ENCODE data around the gene FABP6.

Gene FABP6

DNA sequence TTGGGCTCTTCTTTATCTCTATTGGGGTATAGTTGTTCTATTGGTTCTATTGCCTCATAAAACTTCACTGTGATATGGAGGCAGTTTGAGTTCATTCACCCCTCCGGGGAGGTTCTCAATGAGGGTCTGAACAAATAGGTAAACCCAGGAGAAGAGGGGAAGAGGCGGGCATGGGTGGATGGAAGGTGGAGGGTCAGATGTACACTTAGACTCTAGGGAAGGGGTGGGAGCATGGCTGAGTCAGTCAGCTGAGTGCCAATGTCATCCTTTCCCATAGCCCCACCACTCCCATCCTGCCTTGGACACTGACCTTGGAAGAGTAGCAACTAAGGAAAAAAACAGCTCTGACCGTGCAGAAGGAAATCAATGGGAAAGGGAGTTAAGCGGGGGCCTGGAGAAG, 9.9 kb upstream of the FABP6 start:
- H2AFZ ChIP-seq (ENCODE audit: insufficient read depth, low read length, poor library complexity): no peak overlapping the region
- H3K27me3 ChIP-seq (ENCODE audit: insufficient read depth, low read length): no peaks in the 10 kb centered on the region
- no peaks in the 10 kb centered on the region for H3K9me3 ChIP-seq (ENCODE audit: insufficient read depth, low read depth, low read length)
- H3K9ac ChIP-seq (ENCODE audit: low read length): no peak overlapping the region
- no peak overlapping the region for H3K4me2 ChIP-seq (ENCODE audit: low read length)
- no peak overlapping the region for H3K27ac ChIP-seq (ENCODE audit: low read depth, low read length)
- no peak overlapping the region for H3K4ac ChIP-seq (ENCODE audit: low read depth, low read length)
- H4K8ac ChIP-seq (ENCODE audit: low read depth, low read length): no peak overlapping the region
- H3K79me1 ChIP-seq (ENCODE audit: low read length): no peaks in the 10 kb centered on the region
- H4K91ac ChIP-seq (ENCODE audit: low read depth, low read length): no peak overlapping the region
- WGBS (ENCODE audit: extremely low coverage, insufficient coverage, insufficient read length): no CpG with 5 or more reads among the region's 4 CpGs
- no peaks in the 10 kb centered on the region for H3K79me2 ChIP-seq (ENCODE audit: control insufficient read depth, insufficient read depth, low read length, poor library complexity)
- H3K14ac ChIP-seq (ENCODE audit: low read length): no peak overlapping the region
- no peak overlapping the region for H2AK5ac ChIP-seq (ENCODE audit: low read length)
- H3K4me3 ChIP-seq (ENCODE audit: low read depth, low read length): no peak overlapping the region
- H2BK120ac ChIP-seq (ENCODE audit: insufficient read depth, low read length, poor library complexity): no peak overlapping the region
- H2BK5ac ChIP-seq (ENCODE audit: low read depth, low read length, poor library complexity): no peak overlapping the region
- no peak overlapping the region for H3K23ac ChIP-seq (ENCODE audit: low read length)
- H4K12ac ChIP-seq (ENCODE audit: low read depth, low read length): no peak overlapping the region
- H3K4me1 ChIP-seq (ENCODE audit: control insufficient read depth in 1 of 2, insufficient read depth in 2 of 2, low read length in 2 of 2): no peaks in the 10 kb centered on the region
- DNase-seq: no peak
- no peak overlapping the region for H3K18ac ChIP-seq (ENCODE audit: low read length)
- H3K36me3 ChIP-seq (ENCODE audit: control insufficient read depth in 1 of 2, insufficient read depth in 2 of 2, low read length in 2 of 2): no peaks in the 10 kb centered on the region
- H2BK12ac ChIP-seq (ENCODE audit: low read length): no peak overlapping the region

DNA sequence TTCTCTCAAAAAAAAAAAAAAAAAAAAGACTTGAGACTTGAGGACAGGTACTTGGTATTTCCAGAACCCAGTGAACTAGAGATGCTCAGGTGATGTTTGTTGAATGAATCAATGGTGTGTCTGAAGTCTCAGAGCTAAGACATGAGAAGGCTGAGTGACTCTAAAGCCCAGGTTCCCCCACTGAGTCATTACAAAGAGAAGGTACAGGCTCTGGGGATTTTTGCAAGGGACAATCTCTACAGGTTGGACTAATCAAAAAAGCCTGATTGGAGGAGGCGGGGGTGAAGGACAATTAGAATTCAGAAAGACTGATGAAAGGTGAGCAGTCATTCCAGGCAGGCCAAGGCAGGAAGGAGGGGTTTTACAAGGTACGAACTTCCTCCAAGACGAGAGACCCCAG, 8.2 kb upstream of the FABP6 start:
- H3K23ac ChIP-seq (ENCODE audit: low read length): no peak overlapping the region
- no peak overlapping the region for H3K9ac ChIP-seq (ENCODE audit: low read length)
- H3K4me1 ChIP-seq (ENCODE audit: control insufficient read depth in 1 of 2, insufficient read depth in 2 of 2, low read length in 2 of 2): no peaks in the 10 kb centered on the region
- no peak overlapping the region for H4K91ac ChIP-seq (ENCODE audit: low read depth, low read length)
- no peaks in the 10 kb centered on the region for H3K27me3 ChIP-seq (ENCODE audit: insufficient read depth, low read length)
- H3K18ac ChIP-seq (ENCODE audit: low read length): no peak overlapping the region
- H3K14ac ChIP-seq (ENCODE audit: low read length): no peak overlapping the region
- H3K36me3 ChIP-seq (ENCODE audit: control insufficient read depth in 1 of 2, insufficient read depth in 2 of 2, low read length in 2 of 2): no peaks in the 10 kb centered on the region
- H2AK5ac ChIP-seq (ENCODE audit: low read length): no peak overlapping the region
- no peak overlapping the region for H2AFZ ChIP-seq (ENCODE audit: insufficient read depth, low read length, poor library complexity)
- H3K4me2 ChIP-seq (ENCODE audit: low read length): no peak overlapping the region
- no peaks in the 10 kb centered on the region for H3K79me2 ChIP-seq (ENCODE audit: control insufficient read depth, insufficient read depth, low read length, poor library complexity)
- H3K9me3 ChIP-seq (ENCODE audit: insufficient read depth, low read depth, low read length): no peaks in the 10 kb centered on the region
- no peak for DNase-seq
- no peak overlapping the region for H4K8ac ChIP-seq (ENCODE audit: low read depth, low read length)
- H2BK120ac ChIP-seq (ENCODE audit: insufficient read depth, low read length, poor library complexity): no peak overlapping the region
- no CpG with 5 or more reads among the region's 3 CpGs for WGBS (ENCODE audit: extremely low coverage, insufficient coverage, insufficient read length)
- H3K27ac ChIP-seq (ENCODE audit: low read depth, low read length): no peak overlapping the region
- no peak overlapping the region for H3K4ac ChIP-seq (ENCODE audit: low read depth, low read length)
- H2BK5ac ChIP-seq (ENCODE audit: low read depth, low read length, poor library complexity): no peak overlapping the region
- H4K12ac ChIP-seq (ENCODE audit: low read depth, low read length): no peak overlapping the region
- H2BK12ac ChIP-seq (ENCODE audit: low read length): no peak overlapping the region
- H3K4me3 ChIP-seq (ENCODE audit: low read depth, low read length): no peak overlapping the region
- H3K79me1 ChIP-seq (ENCODE audit: low read length): no peaks in the 10 kb centered on the region

DNA sequence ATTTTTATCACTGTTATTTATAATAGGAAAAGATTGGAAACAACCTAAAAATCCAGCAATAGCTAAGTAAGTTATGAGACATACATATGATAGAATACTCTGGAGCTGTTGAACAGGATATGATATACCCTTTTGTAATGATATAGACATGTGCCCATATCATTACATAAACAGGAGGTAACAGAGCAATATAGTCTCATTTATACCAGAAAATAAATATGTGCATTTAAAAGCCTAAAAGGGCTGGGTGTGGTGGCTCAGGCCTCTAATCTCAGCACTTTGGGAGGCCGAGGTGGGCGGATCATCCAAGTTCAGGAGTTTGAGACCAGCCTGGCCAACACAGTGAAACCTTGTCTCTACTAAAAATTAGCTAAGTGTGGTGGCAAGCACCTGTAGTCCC, 2.3 kb upstream of the FABP6 start:
- H4K8ac ChIP-seq (ENCODE audit: low read depth, low read length): no peak overlapping the region
- no peaks in the 10 kb centered on the region for H3K36me3 ChIP-seq (ENCODE audit: control insufficient read depth in 1 of 2, insufficient read depth in 2 of 2, low read length in 2 of 2)
- H3K4me2 ChIP-seq (ENCODE audit: low read length): no peak overlapping the region
- H3K23ac ChIP-seq (ENCODE audit: low read length): no peak overlapping the region
- no peak overlapping the region for H3K4ac ChIP-seq (ENCODE audit: low read depth, low read length)
- no peaks in the 10 kb centered on the region for H3K4me1 ChIP-seq (ENCODE audit: control insufficient read depth in 1 of 2, insufficient read depth in 2 of 2, low read length in 2 of 2)
- H2AK5ac ChIP-seq (ENCODE audit: low read length): no peak overlapping the region
- H3K79me2 ChIP-seq (ENCODE audit: control insufficient read depth, insufficient read depth, low read length, poor library complexity): no peaks in the 10 kb centered on the region
- no peak overlapping the region for H2AFZ ChIP-seq (ENCODE audit: insufficient read depth, low read length, poor library complexity)
- H3K18ac ChIP-seq (ENCODE audit: low read length): no peak overlapping the region
- H3K9me3 ChIP-seq (ENCODE audit: insufficient read depth, low read depth, low read length): no peaks in the 10 kb centered on the region
- H3K4me3 ChIP-seq (ENCODE audit: low read depth, low read length): no peak overlapping the region
- H2BK12ac ChIP-seq (ENCODE audit: low read length): no peak overlapping the region
- H3K14ac ChIP-seq (ENCODE audit: low read length): no peak overlapping the region
- H3K9ac ChIP-seq (ENCODE audit: low read length): no peak overlapping the region
- no peaks in the 10 kb centered on the region for H3K79me1 ChIP-seq (ENCODE audit: low read length)
- H2BK120ac ChIP-seq (ENCODE audit: insufficient read depth, low read length, poor library complexity): no peak overlapping the region
- no peak overlapping the region for H4K91ac ChIP-seq (ENCODE audit: low read depth, low read length)
- no peak overlapping the region for H3K27ac ChIP-seq (ENCODE audit: low read depth, low read length)
- H3K27me3 ChIP-seq (ENCODE audit: insufficient read depth, low read length): no peaks in the 10 kb centered on the region
- DNase-seq: no peak
- no peak overlapping the region for H2BK5ac ChIP-seq (ENCODE audit: low read depth, low read length, poor library complexity)
- H4K12ac ChIP-seq (ENCODE audit: low read depth, low read length): no peak overlapping the region
- WGBS (ENCODE audit: extremely low coverage, insufficient coverage, insufficient read length): no CpG with 5 or more reads among the region's 2 CpGs

DNA sequence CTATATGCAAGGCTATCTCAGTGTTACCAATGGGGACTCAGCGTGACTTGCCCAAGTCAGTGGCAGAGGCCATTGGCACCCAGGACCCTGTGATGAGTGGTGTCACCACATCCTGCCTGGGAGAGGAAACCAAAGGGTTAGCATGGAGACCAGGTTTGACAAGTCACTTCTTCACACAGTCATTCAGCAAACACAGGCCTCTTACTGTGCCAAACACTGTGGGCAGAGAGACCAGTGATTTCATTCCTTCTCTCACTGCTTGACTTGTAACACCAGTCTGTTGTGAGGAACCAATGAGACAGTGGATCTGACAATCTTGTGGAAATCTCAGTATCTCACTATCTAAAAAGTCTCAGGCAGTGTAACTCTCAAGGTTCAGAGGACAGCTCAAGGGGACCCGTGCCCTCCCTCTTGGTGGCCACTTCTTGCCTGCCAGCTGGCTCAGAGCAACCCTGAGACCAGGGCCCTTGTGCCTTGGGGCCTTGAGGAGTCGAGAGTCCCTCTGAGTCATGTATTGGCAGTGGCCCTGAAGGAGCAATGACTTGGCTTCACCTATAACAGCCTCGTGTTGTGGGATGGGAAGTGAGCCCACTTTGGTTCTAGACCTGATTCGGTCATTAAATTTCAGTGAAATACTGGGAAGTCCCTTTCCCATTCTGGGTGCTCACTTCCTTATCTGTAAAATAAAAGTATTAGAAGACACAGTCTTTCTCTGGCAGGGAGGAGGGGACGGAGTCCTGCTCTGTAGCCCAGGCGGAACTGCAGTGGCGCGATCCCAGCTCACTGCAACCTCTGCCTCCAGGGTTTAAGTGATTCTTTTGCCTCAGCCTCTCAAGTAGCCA, 1.6 kb downstream of the FABP6 start:
- H3K27me3 ChIP-seq (ENCODE audit: insufficient read depth, low read length): no peaks in the 10 kb centered on the region
- no peak overlapping the region for H2BK120ac ChIP-seq (ENCODE audit: insufficient read depth, low read length, poor library complexity)
- no peaks in the 10 kb centered on the region for H3K9me3 ChIP-seq (ENCODE audit: insufficient read depth, low read depth, low read length)
- peak; percentile 17 to 37 for DNase-seq
- H2AK5ac ChIP-seq (ENCODE audit: low read length): no peak overlapping the region
- H3K4me2 ChIP-seq (ENCODE audit: low read length): no peak overlapping the region
- H3K23ac ChIP-seq (ENCODE audit: low read length): no peak overlapping the region
- no peak overlapping the region for H3K9ac ChIP-seq (ENCODE audit: low read length)
- no peak overlapping the region for H3K4me3 ChIP-seq (ENCODE audit: low read depth, low read length)
- H3K36me3 ChIP-seq (ENCODE audit: control insufficient read depth in 1 of 2, insufficient read depth in 2 of 2, low read length in 2 of 2): no peaks in the 10 kb centered on the region
- no peaks in the 10 kb centered on the region for H3K79me2 ChIP-seq (ENCODE audit: control insufficient read depth, insufficient read depth, low read length, poor library complexity)
- no peak overlapping the region for H2BK5ac ChIP-seq (ENCODE audit: low read depth, low read length, poor library complexity)
- H3K27ac ChIP-seq (ENCODE audit: low read depth, low read length): no peak overlapping the region
- no peak overlapping the region for H4K91ac ChIP-seq (ENCODE audit: low read depth, low read length)
- no peak overlapping the region for H4K12ac ChIP-seq (ENCODE audit: low read depth, low read length)
- H3K4ac ChIP-seq (ENCODE audit: low read depth, low read length): no peak overlapping the region
- H3K79me1 ChIP-seq (ENCODE audit: low read length): no peaks in the 10 kb centered on the region
- H3K18ac ChIP-seq (ENCODE audit: low read length): no peak overlapping the region
- H4K8ac ChIP-seq (ENCODE audit: low read depth, low read length): no peak overlapping the region
- H2AFZ ChIP-seq (ENCODE audit: insufficient read depth, low read length, poor library complexity): no peak overlapping the region
- no peaks in the 10 kb centered on the region for H3K4me1 ChIP-seq (ENCODE audit: control insufficient read depth in 1 of 2, insufficient read depth in 2 of 2, low read length in 2 of 2)
- H3K14ac ChIP-seq (ENCODE audit: low read length): no peak overlapping the region
- no CpG with 5 or more reads among the region's 9 CpGs for WGBS (ENCODE audit: extremely low coverage, insufficient coverage, insufficient read length)
- H2BK12ac ChIP-seq (ENCODE audit: low read length): no peak overlapping the region
